PFSK-1 (cell line): ENCODE measurements around the gene SLC25A52.

Experiments used
- POLR2AphosphoS5 ChIP-seq: IDR thresholded peaks from 2 replicates; pipeline ENCODE4 v1.6.1; 2012; ENCODE audit warnings: low read depth, mild to moderate bottlenecking, control low read depth, low read length, moderate library complexity
- SIN3A ChIP-seq: IDR thresholded peaks from 2 replicates; pipeline ENCODE4 v1.6.1; 2012; ENCODE audit warnings: mild to moderate bottlenecking, low read length, moderate library complexity, borderline replicate concordance; ENCODE audit not compliant: insufficient read depth
- TAF1 ChIP-seq: IDR thresholded peaks from 2 replicates; pipeline ENCODE4 v1.6.1; 2012; ENCODE audit warnings: low read length, control low read depth, borderline replicate concordance; ENCODE audit not compliant: insufficient read depth
- TF ChIP-seq, protein P1 (sequence below), 2 experiments: IDR thresholded peaks; 2 replicates each; pipeline versions ENCODE4 v1.6.1 to v1.8.0; 2011 to 2012; ENCODE audit warnings: low read depth in 2 of 2, low read length in 2 of 2, control low read depth in 1 of 2, inconsistent platforms in 1 of 2, mild to moderate bottlenecking in 1 of 2, moderate library complexity in 1 of 2; ENCODE audit not compliant: insufficient read depth in 1 of 2

DNA sequence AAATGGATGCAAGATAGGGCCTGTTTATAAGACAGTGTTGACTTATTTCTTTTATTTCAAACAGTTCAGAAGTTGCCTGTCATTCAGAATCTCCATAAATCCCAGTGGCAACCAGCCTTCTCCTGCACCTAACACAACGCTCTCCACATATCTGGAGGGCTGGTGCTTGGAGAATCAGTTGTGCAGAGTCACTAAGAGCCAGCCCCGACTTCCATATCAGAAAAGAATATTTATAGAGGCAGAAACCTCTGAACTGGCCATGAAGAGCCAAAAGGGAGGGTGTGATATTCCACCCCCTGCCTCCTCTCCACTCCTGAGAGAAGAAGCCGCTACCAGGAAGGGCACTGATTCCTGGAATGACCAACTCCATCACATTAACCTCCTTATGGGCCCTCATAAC is 42.3 kb downstream of the SLC25A52 start:
- no peak for TF ChIP-seq SIN3A
- no peak for TF ChIP-seq TAF1
- no peak for TF ChIP-seq POLR2AphosphoS5
- TF ChIP-seq, protein P1, sequence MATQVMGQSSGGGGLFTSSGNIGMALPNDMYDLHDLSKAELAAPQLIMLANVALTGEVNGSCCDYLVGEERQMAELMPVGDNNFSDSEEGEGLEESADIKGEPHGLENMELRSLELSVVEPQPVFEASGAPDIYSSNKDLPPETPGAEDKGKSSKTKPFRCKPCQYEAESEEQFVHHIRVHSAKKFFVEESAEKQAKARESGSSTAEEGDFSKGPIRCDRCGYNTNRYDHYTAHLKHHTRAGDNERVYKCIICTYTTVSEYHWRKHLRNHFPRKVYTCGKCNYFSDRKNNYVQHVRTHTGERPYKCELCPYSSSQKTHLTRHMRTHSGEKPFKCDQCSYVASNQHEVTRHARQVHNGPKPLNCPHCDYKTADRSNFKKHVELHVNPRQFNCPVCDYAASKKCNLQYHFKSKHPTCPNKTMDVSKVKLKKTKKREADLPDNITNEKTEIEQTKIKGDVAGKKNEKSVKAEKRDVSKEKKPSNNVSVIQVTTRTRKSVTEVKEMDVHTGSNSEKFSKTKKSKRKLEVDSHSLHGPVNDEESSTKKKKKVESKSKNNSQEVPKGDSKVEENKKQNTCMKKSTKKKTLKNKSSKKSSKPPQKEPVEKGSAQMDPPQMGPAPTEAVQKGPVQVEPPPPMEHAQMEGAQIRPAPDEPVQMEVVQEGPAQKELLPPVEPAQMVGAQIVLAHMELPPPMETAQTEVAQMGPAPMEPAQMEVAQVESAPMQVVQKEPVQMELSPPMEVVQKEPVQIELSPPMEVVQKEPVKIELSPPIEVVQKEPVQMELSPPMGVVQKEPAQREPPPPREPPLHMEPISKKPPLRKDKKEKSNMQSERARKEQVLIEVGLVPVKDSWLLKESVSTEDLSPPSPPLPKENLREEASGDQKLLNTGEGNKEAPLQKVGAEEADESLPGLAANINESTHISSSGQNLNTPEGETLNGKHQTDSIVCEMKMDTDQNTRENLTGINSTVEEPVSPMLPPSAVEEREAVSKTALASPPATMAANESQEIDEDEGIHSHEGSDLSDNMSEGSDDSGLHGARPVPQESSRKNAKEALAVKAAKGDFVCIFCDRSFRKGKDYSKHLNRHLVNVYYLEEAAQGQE (IDR thresholded peaks at IDR 0.05; ENCODE audit: insufficient read depth in 1 of 2, low read depth in 2 of 2, low read length in 2 of 2) = no peak
